DMS79 treated with DMSO at 0.1 percent for 48 hours (cell line): ENCODE results near the gene RNF182.
A peak's percentile ranks its signal among the peaks of the same experiment; 100 is the strongest.
"Not testable (repeated sequence)": the region's sequence is repeated elsewhere in the genome, so short reads cannot be mapped to it uniquely, and the experiment has no call there.

Experiments
- DNase-seq: peaks from one replicate; lab custom pipeline; 2025; lab: John Stamatoyannopoulos, UW

Gene RNF182

GRCh38 chr6:13965582-13966127, 40.9 kb downstream of the RNF182 start:
- no peak for DNase-seq

GRCh38 chr6:13971303-13971702, 46.6 kb downstream of the RNF182 start:
- no peak for DNase-seq

GRCh38 chr6:13972602-13973001, 47.9 kb downstream of the RNF182 start:
- DNase-seq = not testable (repeated sequence)

GRCh38 chr6:13973422-13973821, 48.7 kb downstream of the RNF182 start:
- not testable (repeated sequence) for DNase-seq

GRCh38 chr6:13978102-13978640, 53.4 kb downstream of the RNF182 start:
- no peak for DNase-seq

GRCh38 chr6:13978787-13979186, 54.0 kb downstream of the RNF182 start:
- no peak for DNase-seq

- no peak for DNase-seq
Measured at GRCh38 chr6:13979284-13980171, 54.8 kb downstream of the RNF182 start.

- DNase-seq = no peak
Measured at GRCh38 chr6:13980534-13980933, 55.8 kb downstream of the RNF182 start.

- DNase-seq = no peak
Measured at GRCh38 chr6:13985663-13986325, 61.0 kb downstream of the RNF182 start.

- DNase-seq = no peak
Measured at GRCh38 chr6:13986700-13987399, 62.1 kb downstream of the RNF182 start.

GRCh38 chr6:13987400-13987865, 62.7 kb downstream of the RNF182 start:
- DNase-seq = no peak

- DNase-seq = no peak
Measured at GRCh38 chr6:13988049-13988738, 63.4 kb downstream of the RNF182 start.

GRCh38 chr6:13988908-13989307, 64.2 kb downstream of the RNF182 start:
- no peak for DNase-seq

GRCh38 chr6:13989496-13990144, 64.9 kb downstream of the RNF182 start:
- no peak for DNase-seq

- peak; percentile 20 for DNase-seq
Measured at GRCh38 chr6:13990796-13991195, 66.0 kb downstream of the RNF182 start.

- no peak for DNase-seq
Measured at GRCh38 chr6:13991393-13991792, 66.6 kb downstream of the RNF182 start.

GRCh38 chr6:13992417-13993055, 67.8 kb downstream of the RNF182 start:
- no peak for DNase-seq

GRCh38 chr6:13993416-13993815, 68.7 kb downstream of the RNF182 start:
- DNase-seq = no peak

- no peak for DNase-seq
Measured at GRCh38 chr6:13998356-13998755, 73.6 kb downstream of the RNF182 start.

- no peak for DNase-seq
Measured at GRCh38 chr6:14000901-14001300, 76.1 kb downstream of the RNF182 start.
